GM21825 (cell line): ENCODE data around the gene ATP6V1C2.
"Not testable (repeated sequence)": the region's sequence is repeated elsewhere in the genome, so short reads cannot be mapped to it uniquely, and the experiment has no call there.

ENCODE experiments used
- ATAC-seq: cut with Tn5 transposase; IDR thresholded peaks from one replicate; pipeline ENCODE4 v1.9.1; 2021; ENCODE audit warnings: mild to moderate bottlenecking, moderate library complexity; ENCODE audit not compliant: unreplicated experiment

The ATP6V1C2 gene

DNA sequence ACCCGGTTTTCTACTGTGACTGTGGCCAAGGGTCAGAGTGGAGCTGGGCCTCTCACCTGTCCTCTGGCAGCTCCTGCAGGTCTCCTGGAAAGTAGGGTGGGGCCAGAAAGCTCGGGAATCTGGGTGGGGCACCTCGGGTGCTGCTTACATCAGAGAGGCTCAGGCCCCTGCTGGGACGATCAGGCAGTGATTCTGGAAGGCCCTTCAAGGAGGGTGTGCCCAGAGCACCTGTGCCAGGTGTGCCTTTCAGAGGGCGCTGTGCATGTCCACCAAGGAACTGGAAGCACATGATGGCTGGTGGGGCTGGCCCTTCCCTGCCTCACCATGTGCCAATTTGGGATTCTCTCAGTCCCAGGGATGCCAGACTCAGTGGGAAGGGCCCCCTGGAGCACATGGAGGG, 44.0 kb downstream of the ATP6V1C2 start:
- no peak for ATAC-seq

DNA sequence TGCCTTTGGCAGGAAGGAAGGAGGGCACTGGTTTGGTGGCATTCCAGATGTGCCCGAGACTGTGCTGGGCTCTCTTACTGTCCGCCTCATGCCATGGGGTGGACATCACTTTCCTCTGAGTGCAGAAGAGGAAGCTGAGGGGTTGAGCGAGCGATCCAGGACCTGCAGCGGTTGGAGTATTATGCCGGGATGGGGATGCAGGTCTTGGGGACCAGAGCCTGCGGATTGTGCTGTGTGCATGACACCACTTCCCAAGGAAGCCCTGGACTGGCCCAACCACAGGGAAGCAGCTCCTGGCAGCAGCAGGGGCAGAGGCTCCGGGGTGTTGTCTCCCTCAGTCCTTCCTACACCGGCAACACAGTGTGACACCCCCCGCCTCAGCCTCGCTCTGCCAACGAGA, 44.5 kb downstream of the ATP6V1C2 start:
- no peak for ATAC-seq

DNA sequence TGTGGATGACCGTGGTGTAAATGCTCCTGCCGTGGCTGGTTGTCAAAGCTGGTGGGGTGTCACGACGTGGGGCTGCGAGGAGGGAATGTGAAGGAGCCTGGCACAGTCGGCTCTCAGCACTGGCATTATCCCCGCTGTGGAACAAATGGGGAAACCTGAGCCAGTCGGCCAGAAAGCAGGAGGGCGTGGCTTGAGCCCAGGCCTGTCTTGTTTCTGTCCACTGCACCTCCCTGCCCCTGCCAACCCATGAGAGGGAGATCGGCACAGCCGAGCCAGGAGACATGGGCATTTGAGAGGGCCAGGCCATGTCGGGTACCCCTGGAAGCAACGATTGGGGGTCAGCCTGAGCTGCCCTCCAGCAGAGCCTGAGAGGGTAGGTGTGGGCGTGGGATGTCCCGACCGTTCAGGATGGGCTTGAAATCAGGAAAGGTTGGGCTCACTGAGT, 46.7 kb downstream of the ATP6V1C2 start:
- ATAC-seq: no peak

DNA sequence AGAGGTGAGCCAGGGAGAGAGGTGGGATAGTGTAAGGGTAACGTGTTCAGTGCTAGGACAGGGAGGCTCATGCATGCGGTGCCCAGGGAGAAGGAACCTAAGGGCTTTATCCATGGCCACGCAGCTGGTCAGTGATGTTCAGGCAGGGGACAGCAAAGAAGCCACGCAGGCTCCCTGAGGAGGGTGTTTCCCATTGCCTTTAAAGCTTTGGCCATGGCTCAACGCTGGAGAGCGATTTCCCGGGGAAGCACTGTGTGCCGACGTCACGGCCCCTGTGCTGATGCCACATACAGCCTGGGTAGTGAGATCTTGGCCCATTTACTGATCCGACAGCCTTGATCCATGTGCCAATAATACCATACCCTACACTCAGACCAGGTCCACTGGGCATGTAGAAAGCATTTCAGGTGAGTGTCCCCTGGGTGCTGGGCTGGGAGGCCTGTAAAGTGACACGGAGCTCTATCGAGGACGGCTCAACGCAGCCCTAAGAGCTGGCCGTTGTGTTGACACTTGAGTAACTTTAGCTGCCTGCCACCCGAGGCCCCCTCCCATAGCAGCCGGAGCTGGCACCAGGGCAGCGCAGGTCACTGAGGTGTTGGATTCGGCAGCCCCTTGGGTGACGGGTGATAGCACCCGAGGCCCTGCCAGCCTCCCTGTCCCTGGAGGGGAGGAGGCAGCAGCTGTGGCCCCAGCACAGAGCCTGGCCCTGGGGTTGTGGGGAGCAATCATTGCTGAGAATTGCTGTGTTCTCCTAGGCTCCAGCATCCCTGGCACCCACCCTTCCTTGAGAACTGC, 49.7 kb downstream of the ATP6V1C2 start:
- no peak for ATAC-seq

DNA sequence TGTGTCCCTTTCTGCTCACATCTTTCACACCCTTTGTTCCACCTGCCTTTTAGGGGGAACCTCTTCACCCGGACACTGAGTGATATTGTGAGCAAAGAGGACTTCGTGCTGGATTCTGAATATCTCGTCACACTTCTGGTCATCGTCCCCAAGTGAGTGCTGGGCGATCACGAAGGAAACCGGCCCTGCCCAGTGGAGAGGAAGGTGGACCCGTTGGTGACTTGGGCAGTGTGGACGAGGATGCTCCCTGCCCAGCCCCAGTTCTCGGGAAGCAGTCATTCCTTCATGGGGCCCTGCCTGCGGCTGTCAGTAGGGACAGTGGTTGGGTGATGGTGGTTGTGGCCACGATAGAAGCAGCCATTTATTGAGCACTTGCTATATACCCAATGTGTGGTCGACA, 50.4 kb downstream of the ATP6V1C2 start:
- ATAC-seq: no peak

DNA sequence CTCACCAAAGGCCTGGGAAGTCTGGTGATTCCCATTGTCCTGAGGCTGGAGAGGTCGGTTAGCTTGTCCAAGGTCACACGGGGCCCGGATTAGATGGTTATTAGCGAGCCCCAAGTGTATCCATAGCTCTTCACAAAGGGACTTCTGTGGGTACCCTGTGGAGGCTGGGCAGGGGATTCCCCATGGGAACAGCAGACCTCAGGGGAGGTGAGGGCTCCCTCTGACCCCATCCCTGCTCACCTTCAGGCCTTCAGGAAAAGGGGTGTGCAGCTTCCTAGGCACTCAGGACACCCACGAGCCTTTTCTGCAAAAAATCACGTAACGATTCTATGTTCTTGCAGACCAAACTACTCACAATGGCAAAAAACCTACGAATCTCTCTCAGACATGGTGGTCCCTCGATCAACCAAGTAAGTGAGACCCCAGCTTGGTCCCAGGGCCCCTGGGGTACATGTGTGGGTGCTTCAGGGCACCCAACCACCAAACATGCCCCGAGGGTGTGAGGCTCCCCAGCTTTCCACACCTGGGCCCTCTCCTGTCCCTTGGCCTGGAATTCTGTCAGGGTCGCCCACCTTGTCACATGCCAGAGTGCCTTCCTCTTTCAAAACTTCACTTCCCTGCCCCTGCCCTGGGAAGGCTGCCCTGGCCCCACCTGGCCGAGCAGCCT, 50.9 kb downstream of the ATP6V1C2 start:
- no peak for ATAC-seq

DNA sequence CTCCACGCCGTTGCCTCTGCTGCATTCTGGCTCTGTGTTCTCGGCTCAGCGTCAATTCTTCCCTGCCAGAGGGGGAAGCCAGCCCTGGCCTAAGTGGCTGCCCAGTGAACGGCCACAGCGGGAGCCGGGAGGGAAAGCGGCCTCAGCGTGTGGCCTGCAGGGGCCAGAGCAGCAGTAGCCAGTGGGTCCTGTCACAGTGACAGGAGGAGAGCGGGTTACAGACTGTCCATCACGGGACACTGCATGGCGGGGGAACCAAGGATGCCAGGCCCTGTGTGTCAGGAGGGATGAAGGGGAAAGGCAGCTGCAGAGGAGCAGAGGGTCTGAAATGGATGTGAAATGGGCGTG, 51.4 kb downstream of the ATP6V1C2 start:
- ATAC-seq: no peak

DNA sequence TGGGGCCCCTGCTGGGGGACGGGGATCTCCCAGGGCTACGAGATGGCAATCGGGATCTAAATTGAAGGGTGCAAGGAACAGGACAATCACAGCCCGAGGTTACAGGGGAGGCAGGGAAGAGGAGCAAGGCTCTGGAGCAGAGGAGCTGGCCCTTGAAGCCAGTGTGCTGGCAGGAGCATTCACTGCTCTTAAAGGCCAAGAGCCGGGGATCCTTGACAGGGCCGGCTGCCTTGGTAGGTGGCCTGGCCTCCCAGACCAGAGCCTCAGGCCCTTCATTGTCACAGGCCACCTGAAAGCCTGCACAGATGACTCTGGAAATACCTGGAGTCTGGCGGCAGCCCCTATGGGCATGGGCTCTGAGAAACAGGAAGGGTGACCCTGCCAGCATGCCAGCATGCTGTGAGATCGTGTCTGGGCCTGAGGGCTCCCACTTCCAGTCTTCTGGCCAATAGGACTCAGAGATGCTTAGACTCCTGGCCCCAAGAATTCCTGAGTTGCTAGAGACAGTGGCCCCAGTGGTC, 52.5 kb downstream of the ATP6V1C2 start:
- ATAC-seq: no peak

DNA sequence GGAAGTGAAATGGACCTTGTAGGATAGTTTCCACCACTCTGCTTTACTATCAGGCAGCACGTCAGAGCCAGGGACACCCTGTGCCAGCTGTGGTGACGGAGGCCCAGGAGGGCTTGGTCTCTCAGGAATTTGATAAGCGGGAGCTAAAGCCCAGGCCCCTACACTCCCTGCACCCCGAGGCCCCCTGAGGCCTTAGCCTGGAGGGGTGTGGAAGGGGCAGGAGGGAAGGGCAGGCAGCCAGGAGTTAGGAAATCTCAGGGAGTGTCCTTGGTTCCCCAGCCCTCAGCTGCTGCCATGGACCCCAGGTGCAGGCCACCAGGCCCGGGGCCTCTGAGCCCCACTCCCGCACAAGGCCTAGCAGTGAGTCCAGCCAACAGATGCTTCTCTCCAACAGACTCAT, 53.0 kb downstream of the ATP6V1C2 start:
- no peak for ATAC-seq

DNA sequence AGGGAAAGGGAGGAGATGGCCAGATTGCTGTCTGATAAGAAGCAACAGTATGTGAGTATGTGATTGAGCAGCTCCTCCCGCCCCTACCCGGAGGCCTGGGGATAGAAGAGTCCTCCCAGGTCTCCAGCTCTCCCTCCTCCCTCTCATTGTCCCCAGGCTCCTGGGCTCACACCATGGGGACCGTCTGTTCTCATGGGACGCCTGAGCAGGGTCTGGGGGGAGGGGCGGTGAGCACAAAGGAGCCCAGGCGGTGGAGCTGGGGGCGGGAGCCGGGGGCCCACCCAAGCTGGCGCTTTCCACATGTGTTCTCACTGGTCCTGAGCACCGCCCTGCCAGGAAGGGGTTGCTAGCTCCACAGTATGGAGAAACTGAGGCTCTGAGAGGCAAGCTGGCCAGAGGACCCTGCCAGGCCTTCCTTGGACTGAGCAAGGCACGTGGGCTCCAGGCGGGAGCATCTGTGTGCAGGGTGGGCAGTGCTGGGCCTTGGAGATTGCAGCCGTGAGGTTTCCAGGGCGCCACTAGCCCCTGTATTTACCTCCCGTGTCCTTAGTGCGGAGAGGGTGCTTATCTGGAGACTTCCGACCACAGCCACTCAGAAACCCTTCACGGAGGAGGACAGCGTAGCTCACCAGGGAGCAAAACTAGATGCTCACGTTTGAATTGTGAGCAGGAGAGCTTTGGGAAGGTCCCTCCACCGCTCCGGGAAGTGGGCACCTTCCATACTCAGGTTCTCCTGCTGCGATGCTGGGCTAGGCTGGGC, 53.8 kb downstream of the ATP6V1C2 start:
- ATAC-seq: no peak

DNA sequence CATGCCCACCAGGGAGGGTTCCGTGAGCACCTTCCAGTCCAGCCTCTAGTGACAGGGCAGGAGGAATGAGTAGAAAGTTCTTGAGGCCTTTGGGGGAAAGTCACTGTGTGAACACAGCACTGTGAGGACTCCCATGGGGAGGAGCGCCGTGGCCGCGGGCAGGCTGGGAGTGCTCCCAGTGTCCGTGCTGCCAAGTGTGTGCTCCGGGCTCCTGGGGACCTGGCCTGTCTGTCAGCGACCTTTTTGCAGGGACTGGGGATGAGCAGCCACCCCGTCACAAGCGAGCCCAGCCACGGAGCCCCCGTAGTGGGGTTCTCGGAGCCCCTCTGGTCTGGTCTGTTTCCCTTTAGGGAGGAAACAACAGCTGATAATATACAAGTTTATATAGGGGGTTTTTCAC, 54.4 kb downstream of the ATP6V1C2 start:
- no peak for ATAC-seq

DNA sequence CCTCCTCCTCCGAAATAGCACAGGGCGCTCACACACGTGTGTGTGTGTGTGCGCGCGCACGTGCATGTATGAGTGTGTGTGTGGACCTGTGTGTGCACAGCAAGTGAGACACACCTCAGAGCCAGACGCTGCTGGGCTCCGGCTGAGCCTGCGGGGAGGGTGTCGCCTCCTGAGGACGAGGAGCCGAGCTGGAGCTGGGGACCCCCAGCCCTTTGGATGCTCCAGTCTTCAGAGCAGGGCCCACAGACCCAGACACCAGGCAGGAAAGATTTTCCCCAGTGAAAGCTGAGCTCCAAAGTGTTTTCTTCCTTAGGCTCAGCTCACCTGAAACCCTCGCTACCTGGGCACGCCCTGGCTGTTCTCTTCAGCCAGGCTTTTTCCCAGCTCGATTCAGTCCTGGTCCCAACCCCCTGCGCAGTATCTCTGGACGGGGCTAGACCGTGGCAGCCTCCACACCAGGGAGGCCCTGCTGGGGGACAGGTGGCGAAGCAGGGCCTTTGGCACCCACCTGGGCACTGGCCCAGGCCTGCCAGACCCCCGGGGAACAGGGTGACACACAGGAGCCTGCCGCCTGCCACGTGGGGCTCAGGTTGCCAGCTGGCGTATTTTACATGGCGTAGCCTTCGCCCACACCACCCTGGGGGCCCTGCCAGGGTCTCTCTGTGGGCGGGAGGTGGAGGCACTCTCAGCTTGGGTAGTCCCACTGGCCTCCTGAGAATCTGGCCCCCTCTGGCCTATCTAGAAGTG, 55.0 kb downstream of the ATP6V1C2 start:
- ATAC-seq: no peak

DNA sequence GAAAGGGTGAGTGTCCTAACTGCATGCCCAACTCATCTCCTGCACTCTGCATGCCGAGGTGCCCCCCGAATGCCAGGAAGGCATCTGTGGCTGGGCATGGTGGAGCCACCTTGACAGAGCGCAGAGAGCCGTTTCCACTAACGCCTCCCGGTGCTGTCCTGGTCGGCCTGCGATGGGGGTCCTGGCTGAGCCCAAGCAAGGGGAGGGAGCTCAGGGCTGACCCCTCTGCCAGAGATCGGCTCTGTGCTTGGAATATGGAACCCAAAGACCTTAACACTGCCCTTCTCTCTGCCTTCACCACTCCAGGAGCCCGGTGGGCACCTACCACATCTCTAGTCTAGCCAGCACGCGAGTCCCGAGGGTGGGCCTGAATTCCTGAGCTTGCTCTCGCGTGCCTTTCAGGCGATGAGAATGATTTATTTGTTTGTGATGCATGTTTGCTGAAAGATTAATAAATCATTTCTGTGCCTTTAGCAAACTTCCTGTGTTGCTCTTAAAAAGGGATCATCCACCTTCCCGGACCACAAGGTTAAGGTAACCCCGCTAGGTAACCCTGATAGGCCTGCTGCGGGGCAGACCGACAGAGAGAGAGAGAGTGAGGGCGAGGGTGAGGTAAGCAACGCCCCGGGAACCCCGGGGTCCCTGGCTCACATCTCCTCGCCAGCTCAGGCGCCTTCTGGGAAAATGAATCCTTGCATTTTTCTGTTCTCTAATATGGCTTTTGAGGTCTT, 55.8 kb downstream of the ATP6V1C2 start:
- ATAC-seq: no peak

DNA sequence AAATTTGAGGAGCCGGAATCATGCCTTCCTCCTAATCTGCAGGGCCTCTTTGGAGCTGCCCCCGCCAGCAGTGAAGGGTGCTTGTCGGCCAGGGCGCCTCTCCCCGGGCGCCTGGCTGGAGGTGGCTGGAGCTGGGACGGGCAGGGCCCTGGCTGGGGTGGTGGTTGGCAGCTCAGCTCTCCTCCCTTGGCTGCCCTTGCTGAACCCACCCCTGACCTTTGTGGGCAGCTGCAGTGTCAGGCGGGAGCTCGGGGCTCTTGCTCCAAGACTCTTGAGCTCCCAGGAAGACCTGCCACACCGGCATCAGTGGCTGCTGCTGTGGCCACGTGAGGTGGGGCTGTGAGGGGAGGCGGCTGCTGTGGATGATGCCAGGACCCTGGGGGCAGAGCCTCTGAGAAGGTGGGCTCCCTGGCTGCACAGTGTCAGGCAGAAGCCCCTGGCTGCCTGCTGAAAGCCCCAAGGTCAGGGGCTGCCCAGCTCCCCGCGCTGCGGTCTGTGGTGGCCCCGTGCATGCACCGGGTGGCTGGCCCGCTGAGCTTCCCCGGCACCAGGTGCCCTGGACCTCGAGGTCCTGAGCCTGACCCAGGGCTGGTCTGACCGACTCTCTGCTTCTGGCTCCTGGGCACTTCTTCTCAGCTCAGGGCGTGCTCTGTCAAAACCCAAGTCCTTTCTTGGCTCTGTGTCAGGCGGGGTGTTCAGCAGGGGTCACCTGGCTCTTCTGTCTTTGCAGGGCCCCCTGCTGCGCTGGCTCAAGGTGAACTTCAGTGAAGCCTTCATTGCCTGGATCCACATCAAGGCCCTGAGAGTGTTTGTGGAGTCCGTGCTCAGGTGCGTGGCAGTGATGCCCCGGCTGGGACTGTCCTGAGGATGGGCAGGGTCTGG, 56.7 kb downstream of the ATP6V1C2 start:
- no peak for ATAC-seq

DNA sequence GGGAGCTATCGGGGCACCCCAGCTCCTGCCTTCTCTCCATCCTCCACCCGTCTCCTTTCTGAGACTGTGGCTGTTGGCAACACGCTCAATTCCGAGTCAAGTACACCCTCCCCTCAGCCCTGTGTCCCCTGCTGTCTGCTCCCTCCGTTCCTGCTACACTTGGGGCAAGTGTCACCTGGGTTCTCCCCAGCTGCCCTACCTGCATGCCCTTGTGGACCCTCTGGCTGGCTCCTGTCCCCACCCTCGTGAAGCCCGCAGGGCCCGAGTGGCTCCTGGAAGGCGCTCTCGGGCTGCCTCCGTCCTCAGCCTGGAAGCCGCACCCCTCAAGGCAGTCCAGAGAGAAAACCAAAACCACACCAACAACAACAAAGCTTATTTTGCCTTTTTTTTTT, 57.3 kb downstream of the ATP6V1C2 start:
- ATAC-seq: no peak

DNA sequence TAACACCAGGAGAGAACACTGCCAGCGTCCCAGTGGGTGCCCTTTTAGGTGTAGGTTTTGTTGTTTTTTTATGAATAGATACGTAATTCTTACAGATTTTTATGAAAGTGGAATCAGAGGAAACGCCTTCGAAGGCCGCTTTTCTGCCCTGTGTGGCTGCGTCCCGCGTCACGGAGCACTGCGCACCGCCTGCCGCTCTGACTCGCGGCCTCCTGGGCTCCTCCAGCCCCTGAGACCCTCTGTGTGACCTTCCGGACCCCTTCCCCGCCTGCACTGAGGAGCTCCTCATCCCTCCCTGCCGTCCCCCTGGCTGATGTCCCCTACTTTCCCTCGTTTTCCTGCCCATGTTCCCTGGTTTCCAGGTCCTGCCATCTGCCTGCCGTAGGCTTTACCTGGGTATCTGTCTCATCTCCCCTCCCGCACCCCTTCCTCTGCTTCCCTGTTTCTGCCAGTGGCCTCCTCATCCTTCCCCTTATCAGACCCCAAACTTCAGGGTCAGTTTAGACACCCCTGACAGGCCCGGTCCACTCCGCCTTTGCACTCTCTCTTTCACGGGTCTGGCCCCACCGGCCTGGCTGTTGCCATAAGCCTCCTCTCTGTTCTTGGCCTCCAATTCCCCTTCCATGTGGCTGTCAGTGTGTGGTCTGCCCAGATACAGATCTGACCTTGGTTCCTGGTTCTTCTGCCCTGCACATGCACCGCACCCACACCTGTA, 58.5 kb downstream of the ATP6V1C2 start:
- no peak for ATAC-seq

DNA sequence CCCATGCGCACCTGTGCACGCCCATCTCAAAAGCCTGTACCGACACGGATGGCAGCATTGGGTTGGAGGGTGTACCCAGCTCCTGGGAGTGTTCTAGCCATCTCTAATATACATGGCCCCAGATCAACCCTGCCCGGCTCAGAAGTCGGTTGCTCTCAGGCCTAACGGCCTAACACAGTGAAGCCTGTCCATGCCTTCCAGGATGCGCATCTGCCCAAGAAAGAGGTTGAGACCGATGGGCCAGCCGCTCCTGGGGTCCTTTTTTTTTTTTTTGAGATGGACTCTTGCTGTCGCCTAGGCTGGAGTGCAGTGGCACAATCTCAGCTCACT, 59.0 kb downstream of the ATP6V1C2 start:
- ATAC-seq: no peak

DNA sequence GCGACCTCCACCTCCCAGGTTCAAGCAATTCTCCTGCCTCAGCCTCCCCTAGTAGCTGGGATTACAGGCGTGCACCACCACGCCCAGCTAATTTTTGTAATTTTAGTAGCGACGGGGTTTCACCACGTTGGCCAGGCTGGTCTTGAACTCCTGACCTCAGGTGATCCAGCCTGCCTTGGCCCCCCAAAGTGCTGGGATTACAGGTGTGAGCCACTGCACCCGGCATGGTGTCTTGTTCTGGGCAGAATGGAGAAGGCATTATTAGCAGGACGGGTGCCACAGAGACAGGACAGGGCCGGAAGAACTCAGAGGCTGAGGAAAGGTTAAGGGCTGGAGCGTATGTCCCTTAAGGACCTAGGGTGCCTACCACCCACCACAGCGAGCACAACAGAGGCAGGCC, 59.4 kb downstream of the ATP6V1C2 start:
- not testable (repeated sequence) for ATAC-seq

DNA sequence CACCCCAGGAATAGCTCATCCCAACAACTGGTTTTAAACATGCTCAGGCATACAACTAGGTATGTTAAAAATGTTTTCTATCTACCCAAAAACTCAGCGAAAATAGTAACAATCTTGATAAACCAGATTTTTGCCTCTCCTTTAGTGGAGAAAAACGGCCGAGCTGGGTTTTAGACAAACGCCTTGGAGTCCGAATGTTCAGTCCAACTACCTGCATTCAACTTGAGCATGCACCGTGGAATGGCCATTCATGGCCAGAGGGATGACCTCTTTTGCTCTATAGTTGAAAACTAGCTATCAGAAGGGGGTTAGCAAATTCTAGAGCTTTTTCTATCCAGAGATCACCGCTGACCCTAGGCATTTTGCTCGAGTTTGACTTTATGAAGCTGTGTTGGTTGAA, 60.3 kb downstream of the ATP6V1C2 start:
- ATAC-seq: no peak
